HEK293T (cell line): ENCODE data around the gene CDH6.

Experiments
- CTCF ChIA-PET: fragments of 350-600 bp; formaldehyde crosslinking; extraction: SDS; loops from one replicate; lab custom pipeline; 2021; ENCODE audit warnings: antibody characterized with exemption, inconsistent platforms; lab: Yijun Ruan, JAX
- POLR2A ChIA-PET: fragments of 350-600 bp; formaldehyde crosslinking; extraction: SDS; loops from one replicate; lab custom pipeline; 2020; ENCODE audit warnings: antibody characterized with exemption, inconsistent platforms; lab: Yijun Ruan, JAX
- DNase-seq: peaks from one replicate; pipeline ENCODE4 v3.0.0; 2012; ENCODE audit warnings: mixed read lengths; ENCODE audit errors: extremely low spot score
- ARNT ChIP-seq: fragments of 450-650 bp; IDR thresholded peaks from 2 replicates; pipeline ENCODE4 v1.6.1; 2017; ENCODE audit warnings: mild to moderate bottlenecking
- BHLHE40 ChIP-seq: fragments of 450-650 bp; IDR thresholded peaks from 2 replicates; pipeline ENCODE4 v1.6.1; 2016; ENCODE audit warnings: mild to moderate bottlenecking, moderate library complexity, borderline replicate concordance
- CTBP1 ChIP-seq: fragments of 450-650 bp; IDR thresholded peaks from 2 replicates; pipeline ENCODE4 v1.6.1; 2016; ENCODE audit warnings: borderline replicate concordance
- ELF4 ChIP-seq: fragments of 450-650 bp; IDR thresholded peaks from 2 replicates; pipeline ENCODE4 v1.6.1; 2017; ENCODE audit warnings: antibody characterized with exemption
- FOXA1 ChIP-seq: fragments of 450-650 bp; IDR thresholded peaks from 2 replicates; pipeline ENCODE4 v1.6.1; 2016; ENCODE audit warnings: mild to moderate bottlenecking
- FOXK2 ChIP-seq: fragments of 450-650 bp; IDR thresholded peaks from 2 replicates; pipeline ENCODE4 v1.6.1; 2016; ENCODE audit warnings: mild to moderate bottlenecking
- FOXM1 ChIP-seq: fragments of 450-650 bp; IDR thresholded peaks from 2 replicates; pipeline ENCODE4 v1.6.1; 2017; ENCODE audit warnings: mild to moderate bottlenecking, borderline replicate concordance
- HDGF ChIP-seq: fragments of 450-650 bp; IDR thresholded peaks from 2 replicates; pipeline ENCODE4 v1.6.1; 2017; ENCODE audit warnings: antibody characterized with exemption, borderline replicate concordance
- L3MBTL2 ChIP-seq: fragments of 450-650 bp; conservative IDR thresholded peaks from 2 replicates; pipeline ENCODE4 v1.6.1; 2016; ENCODE audit warnings: mild to moderate bottlenecking
- LEF1 ChIP-seq: fragments of 450-650 bp; IDR thresholded peaks from 2 replicates; pipeline ENCODE4 v1.6.1; 2017; ENCODE audit warnings: mild to moderate bottlenecking, borderline replicate concordance
- NFRKB ChIP-seq: fragments of 450-650 bp; IDR thresholded peaks from 2 replicates; pipeline ENCODE4 v1.6.1; 2016; ENCODE audit warnings: mild to moderate bottlenecking, moderate library complexity
- SP1 ChIP-seq: fragments of 450-650 bp; IDR thresholded peaks from 2 replicates; pipeline ENCODE4 v1.6.1; 2017
- SUZ12 ChIP-seq: fragments of 450-650 bp; IDR thresholded peaks from 2 replicates; pipeline ENCODE4 v1.6.1; 2016; ENCODE audit warnings: mild to moderate bottlenecking
- TARDBP ChIP-seq: fragments of 450-650 bp; IDR thresholded peaks from 2 replicates; pipeline ENCODE4 v1.6.1; 2016
- ZNF384 ChIP-seq: fragments of 450-650 bp; IDR thresholded peaks from 2 replicates; pipeline ENCODE4 v1.6.1; 2016
- TF ChIP-seq, protein P1 (sequence below): fragments of 450-650 bp; IDR thresholded peaks from 2 replicates; pipeline ENCODE4 v1.6.1; 2016

Gene CDH6

DNA sequence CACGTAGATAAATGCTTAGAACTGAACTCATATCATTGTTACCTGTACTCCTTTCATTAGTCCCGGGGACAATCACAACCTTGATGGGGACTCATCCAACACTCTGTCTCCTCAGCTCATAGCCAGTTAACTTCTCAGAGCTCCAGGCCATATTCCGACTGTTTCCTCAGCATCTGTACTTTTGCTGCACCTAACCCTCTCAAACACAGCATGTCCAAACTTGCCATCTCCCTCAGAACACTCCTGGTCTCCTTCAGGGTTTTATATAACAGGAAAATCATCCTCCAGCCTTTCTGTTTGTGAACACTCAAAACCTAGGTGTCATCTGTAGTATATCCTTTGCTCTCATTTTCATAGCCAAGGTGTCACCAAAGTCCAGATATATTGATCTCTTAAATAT is 150.5 kb downstream of the CDH6 start:
- TF ChIP-seq HDGF (no peak), LEF1 (no peak), ELF4 (no peak), TARDBP (no peak), CTBP1 (no peak), ARNT (no peak), BHLHE40 (no peak), FOXM1 (no peak), FOXK2 (no peak), L3MBTL2 (no peak), ZNF384 (no peak), SP1 (no peak), SUZ12 (no peak), FOXA1 (no peak), NFRKB (no peak)
- TF ChIP-seq, protein P1, sequence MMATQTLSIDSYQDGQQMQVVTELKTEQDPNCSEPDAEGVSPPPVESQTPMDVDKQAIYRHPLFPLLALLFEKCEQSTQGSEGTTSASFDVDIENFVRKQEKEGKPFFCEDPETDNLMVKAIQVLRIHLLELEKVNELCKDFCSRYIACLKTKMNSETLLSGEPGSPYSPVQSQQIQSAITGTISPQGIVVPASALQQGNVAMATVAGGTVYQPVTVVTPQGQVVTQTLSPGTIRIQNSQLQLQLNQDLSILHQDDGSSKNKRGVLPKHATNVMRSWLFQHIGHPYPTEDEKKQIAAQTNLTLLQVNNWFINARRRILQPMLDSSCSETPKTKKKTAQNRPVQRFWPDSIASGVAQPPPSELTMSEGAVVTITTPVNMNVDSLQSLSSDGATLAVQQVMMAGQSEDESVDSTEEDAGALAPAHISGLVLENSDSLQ: no peak
- ChIA-PET POLR2A (no interaction called here), CTCF (no interaction called here)
- no peak for DNase-seq

DNA sequence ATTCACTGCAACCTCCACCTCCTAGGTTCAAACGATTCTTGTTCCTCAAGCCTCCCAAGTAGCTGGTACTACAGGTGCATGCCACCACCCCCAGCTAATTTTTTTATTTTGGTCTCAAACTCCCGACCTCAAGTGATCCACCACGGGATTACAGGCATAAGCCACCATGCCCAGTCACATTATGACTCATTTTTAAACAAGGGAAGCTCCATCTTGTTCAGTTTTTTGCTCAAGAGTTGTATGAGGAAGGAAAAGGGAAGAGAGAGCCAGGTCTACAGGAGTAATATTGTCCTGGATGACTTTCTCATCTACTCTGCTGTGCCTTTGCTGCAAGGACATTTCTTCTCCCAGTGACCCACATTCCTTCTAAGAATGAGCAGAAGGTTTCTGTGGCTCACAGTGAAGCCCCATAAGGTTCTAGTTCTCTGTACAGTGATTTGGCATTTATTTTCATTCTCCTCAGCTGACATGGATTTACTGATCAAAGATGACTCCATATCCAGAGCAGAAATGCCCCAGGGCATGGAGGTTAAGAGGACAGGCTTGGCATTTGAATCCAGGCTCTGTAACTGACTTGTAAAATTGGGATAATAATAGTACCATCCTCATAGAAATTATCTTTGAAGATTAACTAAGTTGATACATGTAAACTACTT is 153.5 kb downstream of the CDH6 start:
- ChIA-PET POLR2A (no interaction called here), CTCF (no interaction called here)
- DNase-seq: no peak
- TF ChIP-seq L3MBTL2: no peak
- TF ChIP-seq NFRKB: no peak
- no peak for TF ChIP-seq ARNT
- TF ChIP-seq TARDBP: no peak
- no peak for TF ChIP-seq FOXM1
- no peak for TF ChIP-seq FOXA1
- TF ChIP-seq HDGF: no peak
- no peak for TF ChIP-seq FOXK2
- no peak for TF ChIP-seq SUZ12
- TF ChIP-seq SP1: no peak
- no peak for TF ChIP-seq LEF1
- TF ChIP-seq ZNF384: no peak
- TF ChIP-seq, protein P1: no peak
- no peak for TF ChIP-seq BHLHE40
- no peak for TF ChIP-seq CTBP1
- TF ChIP-seq ELF4: no peak

DNA sequence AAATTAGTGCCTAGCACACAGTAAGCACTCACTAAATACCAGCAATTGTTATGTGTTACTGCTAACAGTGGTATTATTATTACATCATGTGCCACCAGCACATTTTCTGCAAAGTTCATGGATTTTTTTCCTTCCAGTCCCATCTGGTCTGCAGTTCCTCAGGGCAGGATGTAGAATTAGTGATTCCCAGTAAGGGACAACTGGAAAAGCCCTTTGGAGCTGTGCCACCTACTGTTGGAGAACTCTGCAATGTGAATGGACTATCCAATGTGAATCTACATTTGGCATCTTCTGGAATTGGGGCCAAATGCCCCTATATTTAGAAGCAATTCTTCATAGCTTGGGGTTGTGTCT is 154.0 kb downstream of the CDH6 start:
- CTCF ChIA-PET: no interaction called here
- POLR2A ChIA-PET: no interaction called here
- no peak for TF ChIP-seq ARNT
- TF ChIP-seq SUZ12: no peak
- no peak for TF ChIP-seq SP1
- no peak for TF ChIP-seq TARDBP
- TF ChIP-seq FOXA1: no peak
- no peak for TF ChIP-seq ELF4
- TF ChIP-seq CTBP1: no peak
- no peak for TF ChIP-seq FOXK2
- TF ChIP-seq, protein P1: no peak
- TF ChIP-seq ZNF384: no peak
- no peak for TF ChIP-seq BHLHE40
- TF ChIP-seq HDGF: no peak
- TF ChIP-seq L3MBTL2: no peak
- no peak for TF ChIP-seq NFRKB
- no peak for TF ChIP-seq LEF1
- TF ChIP-seq FOXM1: no peak
- DNase-seq: no peak

DNA sequence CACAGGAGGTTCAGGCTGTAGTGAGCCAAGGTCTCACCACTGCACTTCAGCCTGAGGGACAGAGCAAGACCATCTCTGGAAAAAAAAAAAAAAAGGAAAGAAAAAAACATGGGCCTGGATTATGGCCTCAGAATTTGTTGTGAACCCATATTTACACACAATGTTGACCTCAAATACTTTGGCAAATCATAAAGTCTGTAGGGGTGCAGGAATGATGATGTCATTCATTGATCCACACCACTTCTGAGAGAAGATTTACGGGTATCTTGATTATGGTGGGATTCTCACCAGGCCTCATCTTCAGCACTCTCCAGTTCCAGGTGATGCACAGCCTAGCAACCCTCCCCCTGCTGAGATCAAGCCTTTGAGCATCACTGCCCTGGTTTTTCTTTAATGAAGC is 156.9 kb downstream of the CDH6 start:
- DNase-seq: no peak
- POLR2A ChIA-PET: no interaction called here
- TF ChIP-seq HDGF: no peak
- no peak for TF ChIP-seq SUZ12
- TF ChIP-seq LEF1: no peak
- no peak for TF ChIP-seq ZNF384
- TF ChIP-seq, protein P1: no peak
- TF ChIP-seq TARDBP: no peak
- no peak for TF ChIP-seq FOXA1
- no peak for TF ChIP-seq FOXM1
- no peak for TF ChIP-seq L3MBTL2
- no peak for TF ChIP-seq SP1
- no peak for TF ChIP-seq CTBP1
- CTCF ChIA-PET: no interaction called here

GRCh38 chr5:31355337-31355736 is 161.9 kb downstream of the CDH6 start:
- ChIA-PET CTCF (interaction anchor here (1.2 kb wide), 1 partner anchor 64 kb away, joined by 3 read pairs; no protein-coding TSS in a partner anchor), POLR2A (no interaction called here)
- no peak for DNase-seq
- TF ChIP-seq BHLHE40 (no peak), ELF4 (no peak), NFRKB (no peak), L3MBTL2 (no peak), SUZ12 (no peak), CTBP1 (no peak), FOXK2 (no peak), FOXA1 (no peak), LEF1 (no peak), HDGF (no peak), TARDBP (no peak), SP1 (no peak), ZNF384 (no peak), ARNT (no peak), FOXM1 (no peak)
- TF ChIP-seq, protein P1: no peak
